ENCODE measurements around the gene GPR39. TPM values are rescaled to one million over a fixed set of nuclear protein-coding genes. Genes with fewer than 3 reads are reported as not detected.

Gene GPR39
- polyA plus RNA-seq, 4 donors, result 0.22 to 4.9 (median 3.9) TPM

DNA sequence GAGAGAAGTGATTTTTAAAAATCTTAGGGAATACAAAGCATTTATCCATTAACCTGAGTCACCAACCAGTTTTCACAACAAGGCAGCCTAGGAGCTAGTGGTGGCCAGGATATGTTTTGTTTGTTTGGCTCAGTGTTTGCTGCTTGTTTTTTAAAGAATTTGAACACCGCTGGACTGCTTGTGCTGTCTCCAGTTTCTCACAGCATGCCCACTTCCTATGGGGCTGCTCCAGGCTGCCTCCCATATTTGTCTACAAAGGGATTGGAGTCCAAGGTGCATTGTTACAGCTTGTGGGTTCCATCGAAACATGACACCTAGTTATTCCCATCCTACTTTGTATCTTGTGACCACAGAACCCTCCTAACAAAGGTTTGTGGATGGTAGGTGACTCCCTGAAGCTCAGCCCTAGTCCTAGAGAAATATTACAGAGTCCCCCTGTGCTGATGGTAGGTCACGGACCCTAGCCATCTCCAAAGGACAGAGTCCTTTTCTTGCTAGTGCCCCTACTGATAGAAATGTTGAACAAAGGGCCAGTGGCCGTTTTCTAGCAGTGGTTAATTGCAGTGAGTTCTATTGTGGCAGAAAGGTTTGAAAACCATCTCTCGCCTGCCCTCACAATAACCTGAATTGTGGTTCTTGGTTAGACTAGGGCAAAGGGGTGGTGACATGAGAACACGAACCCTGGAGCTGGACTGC is 23.2 kb downstream of the GPR39 start:
- DNase-seq (ENCODE audit: low read depth in 4 of 4, low spot score in 3 of 4), result no peak

DNA sequence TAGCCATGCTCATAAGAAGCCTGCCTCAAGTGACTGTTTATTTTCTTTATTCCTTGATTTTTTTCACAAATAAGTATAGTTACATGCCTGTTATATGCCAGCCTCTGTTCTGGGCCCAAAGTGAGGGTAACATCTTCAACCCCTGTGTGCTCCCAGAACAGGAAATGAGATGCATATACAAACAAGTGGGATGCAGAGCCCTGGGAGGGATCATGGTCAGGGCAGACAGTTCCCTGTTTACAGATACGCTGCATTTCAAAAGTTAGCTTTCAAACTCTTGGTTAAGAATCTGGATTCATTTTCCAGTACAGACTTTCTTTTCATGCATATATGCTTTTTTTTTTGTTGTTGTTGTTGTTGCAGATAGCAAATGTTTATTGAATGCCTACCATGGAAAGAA is 24.4 kb downstream of the GPR39 start:
- no peak for DNase-seq (ENCODE audit: low read depth in 4 of 4, low spot score in 3 of 4)

DNA sequence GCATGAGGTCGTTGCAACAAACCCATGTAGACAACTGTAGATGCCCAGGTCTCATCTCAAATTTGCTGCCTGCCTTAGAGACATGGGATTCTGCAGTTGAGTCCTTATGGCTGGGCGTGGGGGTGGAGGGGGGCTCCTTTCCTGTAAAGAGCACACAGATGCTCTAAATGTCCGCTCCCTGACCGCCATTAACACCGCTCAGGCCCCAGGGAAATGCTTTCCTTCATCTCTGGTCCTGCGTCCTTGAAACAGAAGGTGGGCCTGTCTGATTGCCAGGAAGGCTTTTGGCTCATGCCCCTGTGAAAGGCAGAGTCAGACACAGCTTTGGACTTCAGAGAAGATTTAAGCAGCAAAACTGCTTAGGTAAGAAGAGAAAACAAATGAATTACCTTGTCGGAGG is 25.7 kb downstream of the GPR39 start:
- no peak for DNase-seq (ENCODE audit: low read depth in 4 of 4, low spot score in 3 of 4)

DNA sequence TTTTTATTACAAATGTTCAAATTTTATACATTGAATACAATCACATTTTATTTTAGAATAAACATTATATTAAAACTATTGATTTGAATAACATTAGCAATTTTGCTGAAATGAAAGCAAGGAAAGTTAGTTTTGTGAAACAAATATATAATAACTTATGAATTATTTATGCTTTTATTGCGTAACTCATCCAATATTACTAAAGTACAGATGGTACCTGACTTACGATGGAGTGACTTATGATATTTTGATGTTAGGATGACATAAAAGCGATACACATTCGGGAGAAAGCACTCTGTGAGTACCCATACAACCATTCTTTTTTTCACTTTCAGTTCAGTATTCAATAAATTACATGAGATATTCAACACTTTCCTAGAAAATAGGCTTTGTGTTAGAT is 26.5 kb downstream of the GPR39 start:
- DNase-seq (ENCODE audit: low read depth in 4 of 4, low spot score in 3 of 4), result no peak

- DNase-seq (ENCODE audit: low read depth in 4 of 4, low spot score in 3 of 4), result no peak
These were observed 29.8 kb downstream of the GPR39 start for GRCh38 chr2:132446444-132446843.

DNA sequence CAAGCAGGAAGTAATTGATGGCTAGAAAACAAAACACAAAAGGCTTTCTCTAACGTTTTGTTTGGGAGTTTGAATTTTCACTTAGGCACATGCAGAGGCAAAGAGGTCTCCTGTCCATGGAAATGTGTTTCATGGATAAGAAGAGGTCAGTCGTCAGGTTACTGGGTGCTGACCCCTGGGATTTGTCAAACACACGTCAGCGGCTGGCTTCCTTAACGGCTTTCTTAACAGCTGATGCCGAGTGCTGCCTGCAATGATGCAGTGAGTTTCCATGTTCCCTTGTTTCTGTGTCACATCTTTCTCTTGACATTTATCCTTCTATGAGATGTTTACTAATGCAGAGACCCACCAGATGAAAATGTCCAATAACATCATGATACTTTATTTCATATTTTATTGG is 31.7 kb downstream of the GPR39 start:
- no peak for DNase-seq (ENCODE audit: low read depth in 4 of 4, low spot score in 3 of 4)

GRCh38 chr2:132448771-132449170 is 32.2 kb downstream of the GPR39 start:
- no peak for DNase-seq (ENCODE audit: low read depth in 4 of 4, low spot score in 3 of 4)

DNA sequence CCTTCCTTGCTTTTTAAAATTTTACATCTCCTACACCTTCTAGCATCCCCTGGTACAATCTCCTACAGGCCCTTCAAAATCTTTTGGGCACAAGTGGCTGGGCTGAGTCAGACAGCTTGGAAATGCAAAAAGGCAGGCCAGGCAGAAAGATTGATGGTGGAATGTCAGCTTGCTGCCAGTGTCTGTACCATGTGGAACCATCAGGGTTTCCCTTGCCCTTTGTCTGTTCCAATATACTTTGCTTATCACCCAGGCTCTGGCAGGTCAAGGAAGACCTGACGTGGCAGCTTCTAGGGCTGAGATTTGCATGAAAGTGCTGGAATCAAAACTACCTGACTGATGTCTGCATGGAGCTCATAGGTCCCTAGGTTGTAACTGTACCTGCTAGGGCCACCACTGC is 33.3 kb downstream of the GPR39 start:
- no peak for DNase-seq (ENCODE audit: low read depth in 4 of 4, low spot score in 3 of 4)

DNA sequence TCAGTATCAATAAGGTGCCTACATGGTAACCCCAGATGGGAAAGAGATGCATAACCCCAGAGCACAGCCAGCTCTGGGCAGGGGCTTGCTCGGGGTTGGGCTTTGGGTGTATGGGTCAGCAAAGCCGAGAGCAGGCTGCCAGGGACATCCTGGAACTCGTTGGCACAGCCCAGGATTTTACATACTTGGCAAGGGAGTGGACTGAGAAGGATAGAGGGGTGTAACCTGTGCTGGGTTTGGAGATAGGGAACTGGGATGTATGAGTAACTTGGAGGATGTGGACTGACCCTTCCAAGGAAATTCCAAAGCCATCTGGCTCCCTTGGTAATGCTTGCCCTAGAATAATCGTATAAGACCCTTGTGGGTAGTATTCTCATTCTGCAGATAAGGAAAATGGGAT is 44.2 kb downstream of the GPR39 start:
- DNase-seq (ENCODE audit: low read depth in 4 of 4, low spot score in 3 of 4), result no peak

DNA sequence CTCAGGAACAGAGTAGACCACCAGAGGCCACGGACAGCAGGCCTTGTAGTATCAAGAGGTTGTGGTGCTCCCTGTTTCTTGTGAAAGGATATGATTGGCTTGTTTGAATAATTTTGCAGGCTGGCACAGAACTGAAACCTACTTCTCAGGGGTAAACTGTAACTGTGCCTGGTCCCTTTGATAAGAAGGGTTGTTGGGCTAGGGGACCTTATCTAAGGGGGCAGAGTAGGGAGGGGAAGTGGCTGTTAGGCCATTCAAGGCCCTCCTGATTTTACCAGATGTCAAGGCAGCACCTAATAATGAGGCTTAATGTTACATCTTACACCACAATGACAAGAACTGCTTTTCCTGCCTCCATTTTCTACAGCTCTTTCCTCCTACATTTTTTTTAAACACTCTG is 45.6 kb downstream of the GPR39 start:
- no peak for DNase-seq (ENCODE audit: low read depth in 4 of 4, low spot score in 3 of 4)

DNA sequence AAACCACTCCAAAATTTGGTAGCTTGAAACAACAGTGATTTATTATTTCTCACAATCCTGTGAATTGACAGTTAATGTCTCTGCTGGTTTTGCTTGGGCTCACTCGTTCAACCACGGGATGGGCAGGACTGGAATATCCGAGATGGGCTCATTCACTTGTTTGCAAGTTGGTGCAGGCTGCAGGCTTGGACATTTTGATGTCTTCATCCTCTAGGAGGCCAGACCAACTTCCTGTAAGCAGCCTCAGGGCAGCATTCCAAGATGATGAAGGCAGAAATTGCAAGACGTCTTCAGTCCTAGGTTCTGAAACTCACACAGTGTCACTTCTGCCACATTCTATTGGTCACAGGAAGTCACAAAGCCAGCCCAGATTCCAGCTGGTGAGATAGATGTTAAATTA is 47.1 kb downstream of the GPR39 start:
- DNase-seq (ENCODE audit: low read depth in 4 of 4, low spot score in 3 of 4), result no peak

GRCh38 chr2:132465917-132466316 is 49.3 kb downstream of the GPR39 start:
- DNase-seq (ENCODE audit: low read depth in 4 of 4, low spot score in 3 of 4), result no peak

DNA sequence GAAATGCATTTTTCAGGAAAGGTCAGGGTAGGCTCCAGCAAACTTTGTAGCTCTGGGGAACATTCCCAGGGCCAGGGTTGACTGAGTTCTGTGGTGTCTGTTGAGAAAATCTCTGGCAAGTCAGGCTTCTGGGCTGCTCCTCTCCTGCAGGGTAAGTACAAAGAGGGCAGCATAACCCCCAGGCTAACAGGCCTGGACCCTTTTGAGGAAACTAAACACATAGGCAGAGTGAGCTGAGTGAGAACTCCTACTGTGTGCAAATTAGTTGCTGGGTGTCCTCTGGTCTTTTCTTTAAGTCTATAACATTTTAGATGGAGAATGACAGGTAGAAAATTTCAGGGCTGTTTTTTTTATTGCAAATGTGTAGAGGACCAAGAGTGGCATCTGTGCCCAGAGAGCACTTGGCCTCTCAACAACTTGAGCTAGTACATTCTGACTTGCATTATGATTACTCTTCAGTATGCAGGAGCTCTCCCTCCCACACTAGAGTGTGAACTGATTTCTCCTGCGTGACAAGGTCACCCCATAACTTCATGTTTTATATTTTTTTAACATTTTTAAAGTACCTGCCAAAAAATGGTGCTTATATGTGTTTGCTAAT is 49.9 kb downstream of the GPR39 start:
- DNase-seq (ENCODE audit: low read depth in 4 of 4, low spot score in 3 of 4), result no peak

DNA sequence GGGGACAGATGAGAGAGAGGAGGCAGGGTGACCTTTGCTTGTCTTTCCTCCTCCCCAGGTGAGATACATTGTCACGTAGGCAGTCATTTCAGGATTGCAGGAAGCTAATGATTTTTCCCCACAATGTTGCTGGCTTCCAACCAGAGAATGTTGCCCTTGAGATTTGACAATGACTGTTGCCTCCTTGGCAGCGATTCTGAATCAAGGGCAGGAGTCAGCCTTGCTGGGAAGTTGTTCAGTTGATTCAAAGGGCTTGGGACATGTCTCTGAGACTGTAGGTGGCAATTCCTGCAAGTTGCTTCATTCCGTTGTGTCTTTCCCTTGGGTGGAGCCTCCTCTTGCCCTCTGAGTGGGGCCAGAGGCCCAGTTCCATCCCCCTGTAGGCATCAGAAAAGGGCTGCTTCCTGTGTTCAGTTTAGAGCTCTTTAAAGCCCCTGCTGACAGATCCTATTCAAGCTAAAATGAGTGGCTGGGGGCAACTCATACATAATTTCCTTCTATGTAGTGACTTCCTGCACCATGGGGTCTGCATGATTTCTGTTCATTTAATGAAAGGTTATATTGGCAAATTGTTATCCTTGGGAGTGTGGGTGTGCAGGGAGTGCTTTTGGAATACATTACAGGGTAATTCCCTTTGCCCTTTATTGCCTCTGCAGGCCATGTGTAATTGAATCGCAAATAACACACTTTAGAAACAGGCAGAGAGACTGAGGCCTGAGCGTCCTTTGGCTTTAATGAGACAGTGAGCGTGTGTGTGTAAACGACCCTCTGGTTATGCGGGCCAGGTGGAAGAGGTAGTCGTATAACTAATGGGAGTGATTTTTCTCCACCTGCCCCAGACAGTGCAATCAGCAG is 52.4 kb downstream of the GPR39 start:
- DNase-seq (ENCODE audit: low read depth in 4 of 4, low spot score in 3 of 4), result no peak

GRCh38 chr2:132470746-132471145 is 54.1 kb downstream of the GPR39 start:
- DNase-seq (ENCODE audit: low read depth in 4 of 4, low spot score in 3 of 4), result no peak

- DNase-seq (ENCODE audit: low read depth in 4 of 4, low spot score in 3 of 4), result no peak
These were observed 56.7 kb downstream of the GPR39 start for GRCh38 chr2:132473174-132473883.

DNA sequence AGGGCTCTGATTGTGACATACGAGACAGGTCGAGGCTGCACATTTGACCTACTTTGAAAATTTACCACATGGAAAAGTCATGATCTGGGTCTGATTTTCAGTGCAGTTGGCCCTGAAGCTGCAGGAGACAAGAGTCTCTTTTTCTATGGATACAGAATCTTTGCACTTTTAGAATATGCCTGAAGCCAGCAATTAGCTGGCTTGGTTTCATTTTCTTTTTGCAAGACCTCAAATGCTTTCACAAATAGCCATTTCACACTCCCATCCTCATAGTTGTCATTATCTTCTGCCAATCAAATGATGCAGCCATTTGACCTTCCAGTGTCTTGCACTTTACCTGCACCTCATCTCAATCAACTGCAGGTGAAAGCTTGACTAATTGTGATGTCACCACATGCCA is 59.0 kb downstream of the GPR39 start:
- DNase-seq (ENCODE audit: low read depth in 4 of 4, low spot score in 3 of 4), result no peak

GRCh38 chr2:132477436-132477835 is 60.8 kb downstream of the GPR39 start:
- no peak for DNase-seq (ENCODE audit: low read depth in 4 of 4, low spot score in 3 of 4)

GRCh38 chr2:132477962-132478361 is 61.4 kb downstream of the GPR39 start:
- DNase-seq (ENCODE audit: low read depth in 4 of 4, low spot score in 3 of 4), result no peak

GRCh38 chr2:132478461-132479105 is 62.0 kb downstream of the GPR39 start:
- DNase-seq (ENCODE audit: low read depth in 4 of 4, low spot score in 3 of 4), result no peak

GRCh38 chr2:132479155-132479554 is 62.5 kb downstream of the GPR39 start:
- DNase-seq (ENCODE audit: low read depth in 4 of 4, low spot score in 3 of 4), result no peak
